HepG2 (cell line): ENCODE results near the gene ARPP21.

Experiments
- ELF4 ChIP-seq: sonication (generic); formaldehyde crosslinking; IDR thresholded peaks from 2 replicates; pipeline ENCODE4 v1.5.0; 2020; ENCODE audit warnings: missing genetic modification reagents, mild to moderate bottlenecking, moderate library complexity, borderline replicate concordance
- EZH2 ChIP-seq: conservative IDR thresholded peaks from 2 replicates; pipeline ENCODE4 v1.6.1; 2012; ENCODE audit warnings: mild to moderate bottlenecking, low read depth, low read length, moderate library complexity
- MAZ ChIP-seq, 2 experiments: sonication (generic) in 1 of 2; formaldehyde crosslinking in 1 of 2; IDR thresholded peaks; 2 replicates each; pipeline versions ENCODE4 v1.5.0 to v1.6.1; 2012 to 2020; ENCODE audit warnings: low read depth in 2 of 2, mild to moderate bottlenecking in 2 of 2, borderline replicate concordance in 1 of 2, improper control_type of control experiment in 1 of 2, low read length in 1 of 2, missing genetic modification reagents in 1 of 2, moderate library complexity in 1 of 2
- MTF2 ChIP-seq: sonication (generic); formaldehyde crosslinking; IDR thresholded peaks from 2 replicates; pipeline ENCODE4 v1.5.0; 2020; ENCODE audit warnings: missing genetic modification reagents, borderline replicate concordance
- MZF1 ChIP-seq: sonication (generic); formaldehyde crosslinking; IDR thresholded peaks from 2 replicates; pipeline ENCODE4 v1.8.1; 2023; ENCODE audit warnings: mild to moderate bottlenecking, missing genetic modification reagents, borderline replicate concordance
- PHF8 ChIP-seq: sonication (generic); formaldehyde crosslinking; IDR thresholded peaks from 2 replicates; pipeline ENCODE4 v1.5.0; 2020; ENCODE audit warnings: missing genetic modification reagents
- RARG ChIP-seq: sonication (generic); formaldehyde crosslinking; IDR thresholded peaks from 2 replicates; pipeline ENCODE4 v1.4.0; 2020; ENCODE audit warnings: low read depth, mild to moderate bottlenecking, missing genetic modification reagents
- SNAPC2 ChIP-seq: sonication (generic); formaldehyde crosslinking; IDR thresholded peaks from 2 replicates; pipeline ENCODE4 v1.8.1; 2022; ENCODE audit warnings: mild to moderate bottlenecking, missing genetic modification reagents
- TF ChIP-seq, protein P1 (sequence below): sonication (generic); formaldehyde crosslinking; IDR thresholded peaks from 2 replicates; pipeline ENCODE4 v1.5.1; 2020; ENCODE audit warnings: mild to moderate bottlenecking, moderate library complexity, missing genetic modification reagents
- TF ChIP-seq, protein P2 (sequence below): IDR thresholded peaks from 2 replicates; pipeline ENCODE4 v1.6.1; 2012; ENCODE audit warnings: low read depth, low read length, improper control_type of control experiment
- TF ChIP-seq, protein P3 (sequence below): sonication (generic); formaldehyde crosslinking; IDR thresholded peaks from 2 replicates; pipeline ENCODE4 v1.4.0; 2020; ENCODE audit warnings: missing genetic modification reagents, borderline replicate concordance

DNA sequence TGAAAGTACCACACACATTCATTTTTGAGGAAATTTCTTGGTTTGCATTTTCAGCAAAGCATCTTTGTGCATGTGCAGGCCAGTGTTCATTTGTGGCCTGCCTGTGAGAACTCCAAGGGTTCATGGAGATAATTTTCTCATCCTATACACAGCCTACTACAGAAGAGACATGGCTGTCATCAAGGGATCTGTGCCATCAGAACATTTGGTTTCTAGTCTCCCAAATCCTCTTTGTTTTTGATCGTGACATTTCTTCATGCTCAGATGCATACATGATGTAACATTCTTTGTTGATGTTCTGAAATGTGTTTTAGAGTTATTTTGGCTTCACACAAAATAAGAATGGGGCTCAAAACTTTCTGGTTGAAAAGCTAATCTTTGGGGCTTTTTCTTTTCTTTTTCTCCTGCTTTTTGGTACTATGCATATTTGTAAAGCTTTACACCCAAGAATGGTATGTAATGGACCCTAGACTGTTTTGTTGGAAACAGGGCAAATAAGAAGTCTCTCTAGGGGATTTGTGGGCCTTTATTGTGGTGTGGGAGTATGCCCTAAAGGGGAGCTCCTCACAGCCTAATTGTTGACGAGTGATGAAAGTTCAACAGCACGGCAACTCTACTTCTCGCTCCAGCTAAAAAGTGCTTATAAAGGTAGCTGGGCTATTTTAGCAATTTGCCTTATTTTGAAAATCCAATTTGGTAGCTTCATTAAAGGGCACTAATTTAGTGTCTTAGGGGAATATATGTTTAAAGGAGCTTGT lies 3.2 kb upstream of the ARPP21 start:
- TF ChIP-seq RARG (CRISPR knock-in tag) (no peak), MAZ (IDR thresholded peaks at IDR 0.05; ENCODE audit: borderline replicate concordance, low read depth, low read length) (no peak), MAZ (CRISPR knock-in tag; IDR thresholded peaks at IDR 0.05; ENCODE audit: low read depth) (no peak), EZH2 (no peak), ELF4 (CRISPR knock-in tag) (no peak), MTF2 (CRISPR knock-in tag) (no peak), MZF1 (CRISPR knock-in tag) (no peak), PHF8 (CRISPR knock-in tag) (no peak), SNAPC2 (CRISPR knock-in tag) (no peak)
- TF ChIP-seq, protein P1, sequence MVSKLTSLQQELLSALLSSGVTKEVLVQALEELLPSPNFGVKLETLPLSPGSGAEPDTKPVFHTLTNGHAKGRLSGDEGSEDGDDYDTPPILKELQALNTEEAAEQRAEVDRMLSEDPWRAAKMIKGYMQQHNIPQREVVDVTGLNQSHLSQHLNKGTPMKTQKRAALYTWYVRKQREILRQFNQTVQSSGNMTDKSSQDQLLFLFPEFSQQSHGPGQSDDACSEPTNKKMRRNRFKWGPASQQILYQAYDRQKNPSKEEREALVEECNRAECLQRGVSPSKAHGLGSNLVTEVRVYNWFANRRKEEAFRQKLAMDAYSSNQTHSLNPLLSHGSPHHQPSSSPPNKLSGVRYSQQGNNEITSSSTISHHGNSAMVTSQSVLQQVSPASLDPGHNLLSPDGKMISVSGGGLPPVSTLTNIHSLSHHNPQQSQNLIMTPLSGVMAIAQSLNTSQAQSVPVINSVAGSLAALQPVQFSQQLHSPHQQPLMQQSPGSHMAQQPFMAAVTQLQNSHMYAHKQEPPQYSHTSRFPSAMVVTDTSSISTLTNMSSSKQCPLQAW, result no peak
- TF ChIP-seq, protein P2, sequence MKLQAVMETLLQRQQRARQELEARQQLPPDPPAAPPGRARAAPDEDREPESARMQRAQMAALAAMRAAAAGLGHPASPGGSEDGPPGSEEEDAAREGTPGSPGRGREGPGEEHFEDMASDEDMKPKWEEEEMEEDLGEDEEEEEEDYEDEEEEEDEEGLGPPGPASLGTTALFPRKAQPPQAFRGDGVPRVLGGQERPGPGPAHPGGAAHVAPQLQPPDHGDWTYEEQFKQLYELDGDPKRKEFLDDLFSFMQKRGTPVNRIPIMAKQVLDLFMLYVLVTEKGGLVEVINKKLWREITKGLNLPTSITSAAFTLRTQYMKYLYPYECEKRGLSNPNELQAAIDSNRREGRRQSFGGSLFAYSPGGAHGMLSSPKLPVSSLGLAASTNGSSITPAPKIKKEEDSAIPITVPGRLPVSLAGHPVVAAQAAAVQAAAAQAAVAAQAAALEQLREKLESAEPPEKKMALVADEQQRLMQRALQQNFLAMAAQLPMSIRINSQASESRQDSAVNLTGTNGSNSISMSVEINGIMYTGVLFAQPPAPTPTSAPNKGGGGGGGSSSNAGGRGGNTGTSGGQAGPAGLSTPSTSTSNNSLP, result no peak
- TF ChIP-seq, protein P3, sequence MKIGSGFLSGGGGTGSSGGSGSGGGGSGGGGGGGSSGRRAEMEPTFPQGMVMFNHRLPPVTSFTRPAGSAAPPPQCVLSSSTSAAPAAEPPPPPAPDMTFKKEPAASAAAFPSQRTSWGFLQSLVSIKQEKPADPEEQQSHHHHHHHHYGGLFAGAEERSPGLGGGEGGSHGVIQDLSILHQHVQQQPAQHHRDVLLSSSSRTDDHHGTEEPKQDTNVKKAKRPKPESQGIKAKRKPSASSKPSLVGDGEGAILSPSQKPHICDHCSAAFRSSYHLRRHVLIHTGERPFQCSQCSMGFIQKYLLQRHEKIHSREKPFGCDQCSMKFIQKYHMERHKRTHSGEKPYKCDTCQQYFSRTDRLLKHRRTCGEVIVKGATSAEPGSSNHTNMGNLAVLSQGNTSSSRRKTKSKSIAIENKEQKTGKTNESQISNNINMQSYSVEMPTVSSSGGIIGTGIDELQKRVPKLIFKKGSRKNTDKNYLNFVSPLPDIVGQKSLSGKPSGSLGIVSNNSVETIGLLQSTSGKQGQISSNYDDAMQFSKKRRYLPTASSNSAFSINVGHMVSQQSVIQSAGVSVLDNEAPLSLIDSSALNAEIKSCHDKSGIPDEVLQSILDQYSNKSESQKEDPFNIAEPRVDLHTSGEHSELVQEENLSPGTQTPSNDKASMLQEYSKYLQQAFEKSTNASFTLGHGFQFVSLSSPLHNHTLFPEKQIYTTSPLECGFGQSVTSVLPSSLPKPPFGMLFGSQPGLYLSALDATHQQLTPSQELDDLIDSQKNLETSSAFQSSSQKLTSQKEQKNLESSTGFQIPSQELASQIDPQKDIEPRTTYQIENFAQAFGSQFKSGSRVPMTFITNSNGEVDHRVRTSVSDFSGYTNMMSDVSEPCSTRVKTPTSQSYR (CRISPR knock-in tag), result no peak
